A549 (cell line): ENCODE measurements around the gene DSTN.

Experiments
- JUNB ChIP-seq: fragments of >200 bp; sonication (Bioruptor Twin); formaldehyde crosslinking; IDR thresholded peaks from 2 replicates; pipeline ENCODE4 v1.6.1; 2016
- KDM1A ChIP-seq: fragments of 200-600 bp; sonication (generic); IDR thresholded peaks from 2 replicates; pipeline ENCODE4 v1.6.1; 2016; ENCODE audit warnings: low read depth, mild to moderate bottlenecking
- TF ChIP-seq, protein P1 (sequence below): fragments of >200 bp; sonication (Bioruptor Twin); formaldehyde crosslinking; IDR thresholded peaks from 3 replicates; pipeline ENCODE4 v1.5.1; 2016
- TF ChIP-seq, protein P2 (sequence below): IDR thresholded peaks from 2 replicates; pipeline ENCODE4 v1.6.1; 2012
- TF ChIP-seq, protein P3 (sequence below): IDR thresholded peaks from 2 replicates; pipeline ENCODE4 v1.6.1; 2012

GRCh38 chr20:17653835-17654648, 84.2 kb downstream of the DSTN start:
- TF ChIP-seq, protein P1, sequence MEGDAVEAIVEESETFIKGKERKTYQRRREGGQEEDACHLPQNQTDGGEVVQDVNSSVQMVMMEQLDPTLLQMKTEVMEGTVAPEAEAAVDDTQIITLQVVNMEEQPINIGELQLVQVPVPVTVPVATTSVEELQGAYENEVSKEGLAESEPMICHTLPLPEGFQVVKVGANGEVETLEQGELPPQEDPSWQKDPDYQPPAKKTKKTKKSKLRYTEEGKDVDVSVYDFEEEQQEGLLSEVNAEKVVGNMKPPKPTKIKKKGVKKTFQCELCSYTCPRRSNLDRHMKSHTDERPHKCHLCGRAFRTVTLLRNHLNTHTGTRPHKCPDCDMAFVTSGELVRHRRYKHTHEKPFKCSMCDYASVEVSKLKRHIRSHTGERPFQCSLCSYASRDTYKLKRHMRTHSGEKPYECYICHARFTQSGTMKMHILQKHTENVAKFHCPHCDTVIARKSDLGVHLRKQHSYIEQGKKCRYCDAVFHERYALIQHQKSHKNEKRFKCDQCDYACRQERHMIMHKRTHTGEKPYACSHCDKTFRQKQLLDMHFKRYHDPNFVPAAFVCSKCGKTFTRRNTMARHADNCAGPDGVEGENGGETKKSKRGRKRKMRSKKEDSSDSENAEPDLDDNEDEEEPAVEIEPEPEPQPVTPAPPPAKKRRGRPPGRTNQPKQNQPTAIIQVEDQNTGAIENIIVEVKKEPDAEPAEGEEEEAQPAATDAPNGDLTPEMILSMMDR: no peak
- TF ChIP-seq KDM1A: no peak
- no peak for TF ChIP-seq JUNB
- TF ChIP-seq, protein P2, sequence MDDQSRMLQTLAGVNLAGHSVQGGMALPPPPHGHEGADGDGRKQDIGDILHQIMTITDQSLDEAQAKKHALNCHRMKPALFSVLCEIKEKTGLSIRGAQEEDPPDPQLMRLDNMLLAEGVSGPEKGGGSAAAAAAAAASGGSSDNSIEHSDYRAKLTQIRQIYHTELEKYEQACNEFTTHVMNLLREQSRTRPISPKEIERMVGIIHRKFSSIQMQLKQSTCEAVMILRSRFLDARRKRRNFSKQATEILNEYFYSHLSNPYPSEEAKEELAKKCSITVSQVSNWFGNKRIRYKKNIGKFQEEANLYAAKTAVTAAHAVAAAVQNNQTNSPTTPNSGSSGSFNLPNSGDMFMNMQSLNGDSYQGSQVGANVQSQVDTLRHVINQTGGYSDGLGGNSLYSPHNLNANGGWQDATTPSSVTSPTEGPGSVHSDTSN: no peak
- TF ChIP-seq, protein P3, sequence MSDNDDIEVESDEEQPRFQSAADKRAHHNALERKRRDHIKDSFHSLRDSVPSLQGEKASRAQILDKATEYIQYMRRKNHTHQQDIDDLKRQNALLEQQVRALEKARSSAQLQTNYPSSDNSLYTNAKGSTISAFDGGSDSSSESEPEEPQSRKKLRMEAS: no peak
